Ammon's horn (tissue), 1 donor: ENCODE data around the gene FADS6.
A peak's percentile ranks its signal among the peaks of the same experiment; 100 is the strongest.
"Not testable (repeated sequence)": the region's sequence is repeated elsewhere in the genome, so short reads cannot be mapped to it uniquely, and the experiment has no call there.

Experiments used
- DNase-seq: peaks from one replicate; pipeline ENCODE4 v3.0.0-alpha.2; 2016; ENCODE audit warnings: low spot score

The FADS6 gene

GRCh38 chr17:74888469-74888868 is 5.0 kb downstream of the FADS6 start:
- no peak for DNase-seq

DNA sequence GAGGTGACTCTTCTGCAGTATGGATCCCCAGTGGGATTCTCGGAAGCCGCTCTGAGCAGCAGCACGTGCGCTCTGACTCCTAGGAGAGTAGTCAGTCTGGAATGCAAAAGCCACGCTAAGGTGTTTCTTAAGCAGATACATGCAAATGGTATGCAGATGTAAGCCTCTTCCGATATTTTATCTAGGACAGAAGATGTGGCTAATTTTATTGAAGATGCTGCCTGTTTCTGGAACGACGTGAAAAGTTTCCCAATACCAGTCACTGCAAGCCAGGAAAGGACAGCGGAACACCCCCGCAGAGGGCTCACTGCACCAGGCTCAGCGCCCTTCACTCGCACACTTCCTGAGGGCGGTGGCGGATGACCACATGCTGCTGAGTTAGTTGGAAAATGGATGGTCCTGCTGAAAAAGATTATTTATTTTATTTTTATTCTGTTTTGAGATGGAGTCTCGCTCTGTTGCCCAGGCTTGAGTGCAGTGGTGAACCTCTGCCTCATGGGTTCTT is 10.1 kb downstream of the FADS6 start:
- no peak for DNase-seq

GRCh38 chr17:74882517-74883240 is 10.8 kb downstream of the FADS6 start:
- no peak for DNase-seq

- DNase-seq = no peak
Measured at GRCh38 chr17:74881073-74881472, 12.4 kb downstream of the FADS6 start.

DNA sequence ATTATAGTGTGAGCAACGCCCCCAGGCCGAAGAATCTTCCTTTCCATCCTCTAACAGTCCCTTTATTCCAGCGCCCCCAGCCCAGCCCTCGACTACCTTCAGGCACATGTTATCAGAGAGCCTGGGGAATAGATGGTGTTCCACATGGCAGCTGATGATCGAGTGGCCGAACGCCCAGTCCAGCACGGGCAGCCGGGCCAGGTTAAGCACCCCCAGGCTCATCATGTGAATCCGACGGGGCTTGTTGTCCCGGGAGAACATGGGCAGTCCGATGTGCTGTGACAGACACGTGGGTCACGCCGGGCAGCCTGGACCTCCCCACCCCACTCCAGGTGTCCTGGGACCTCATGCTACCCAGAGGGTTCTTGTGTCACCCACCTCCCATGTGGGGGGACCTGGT is 14.1 kb downstream of the FADS6 start:
- no peak for DNase-seq

DNA sequence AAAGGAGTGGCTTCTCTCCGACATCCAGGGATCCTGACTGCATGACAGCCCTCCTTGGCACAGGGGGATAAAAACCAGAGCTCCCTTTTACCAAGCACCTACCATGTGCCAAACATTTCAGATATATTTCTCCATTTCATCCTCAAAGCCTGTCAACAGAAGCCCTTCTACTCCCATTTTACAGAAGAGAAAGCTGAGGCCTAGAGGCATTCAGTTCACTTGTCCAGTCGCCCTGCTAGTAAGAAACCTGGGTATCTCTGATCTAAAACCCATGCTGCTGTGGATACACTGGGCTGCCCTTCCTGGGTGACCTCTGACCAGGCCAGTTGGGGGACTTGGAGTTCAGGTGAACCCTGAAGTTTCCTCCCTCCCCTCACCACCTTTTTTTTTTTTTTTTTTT is 14.8 kb downstream of the FADS6 start:
- DNase-seq = no peak

- DNase-seq = no peak
Measured at GRCh38 chr17:74877592-74878548, 15.6 kb downstream of the FADS6 start.

GRCh38 chr17:74875977-74876593 is 17.3 kb downstream of the FADS6 start:
- no peak for DNase-seq

DNA sequence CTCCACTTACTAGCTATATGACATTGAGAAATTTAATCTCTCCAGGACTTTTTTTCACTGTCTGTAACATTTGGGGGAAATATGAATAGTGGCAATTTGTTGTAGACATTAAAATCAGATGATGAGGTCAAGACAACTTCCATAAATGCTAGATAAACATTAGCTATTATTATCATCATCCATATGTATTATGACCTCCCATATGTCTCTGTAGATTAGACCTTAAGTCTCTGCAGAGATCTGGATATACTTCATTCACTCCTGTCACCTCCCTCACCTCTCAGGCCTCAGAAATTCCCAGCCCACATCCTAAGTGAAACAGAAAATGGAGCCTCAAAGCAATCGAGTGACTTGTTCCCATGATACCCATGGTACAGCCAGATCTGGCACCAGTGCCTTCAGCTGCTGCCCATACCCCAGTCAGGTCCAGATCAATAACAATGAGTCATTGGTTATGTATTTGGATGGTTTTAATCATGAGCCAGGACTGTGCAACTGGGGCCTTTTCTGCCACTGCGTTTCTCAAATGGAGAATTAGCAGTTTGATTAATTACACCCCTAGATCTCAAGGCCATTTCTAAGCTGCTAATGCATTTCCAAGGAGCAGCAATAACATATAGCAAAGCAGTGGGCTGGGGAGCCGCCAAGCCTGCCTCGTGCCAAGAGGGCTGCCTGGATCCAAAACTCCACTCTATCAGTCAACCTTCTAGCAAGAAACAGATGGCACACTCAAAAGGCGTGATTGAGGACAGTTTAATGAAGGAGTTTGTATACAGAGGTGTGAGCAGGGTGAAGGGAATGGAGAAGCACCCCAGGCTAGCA is 18.1 kb downstream of the FADS6 start:
- no peak for DNase-seq

DNA sequence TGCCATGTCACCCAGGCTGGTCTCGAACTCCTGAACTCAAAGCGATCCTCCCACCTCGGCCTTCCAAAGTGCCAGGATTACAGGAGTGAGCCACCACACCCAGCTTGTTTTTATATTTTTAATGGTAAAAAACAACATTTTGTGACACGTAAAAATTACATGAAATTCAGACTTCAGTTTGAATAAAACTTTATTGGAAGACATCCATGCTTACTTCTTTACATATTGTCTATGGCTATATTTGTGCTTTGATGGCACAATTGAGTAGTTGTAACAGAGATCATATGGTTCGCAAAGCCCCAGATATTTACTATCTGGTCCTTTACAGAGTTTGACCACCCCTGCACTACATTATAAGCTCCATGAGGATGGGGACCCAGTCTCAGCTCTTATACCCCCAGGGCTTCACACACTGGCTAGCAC is 18.8 kb downstream of the FADS6 start:
- DNase-seq = no peak

DNA sequence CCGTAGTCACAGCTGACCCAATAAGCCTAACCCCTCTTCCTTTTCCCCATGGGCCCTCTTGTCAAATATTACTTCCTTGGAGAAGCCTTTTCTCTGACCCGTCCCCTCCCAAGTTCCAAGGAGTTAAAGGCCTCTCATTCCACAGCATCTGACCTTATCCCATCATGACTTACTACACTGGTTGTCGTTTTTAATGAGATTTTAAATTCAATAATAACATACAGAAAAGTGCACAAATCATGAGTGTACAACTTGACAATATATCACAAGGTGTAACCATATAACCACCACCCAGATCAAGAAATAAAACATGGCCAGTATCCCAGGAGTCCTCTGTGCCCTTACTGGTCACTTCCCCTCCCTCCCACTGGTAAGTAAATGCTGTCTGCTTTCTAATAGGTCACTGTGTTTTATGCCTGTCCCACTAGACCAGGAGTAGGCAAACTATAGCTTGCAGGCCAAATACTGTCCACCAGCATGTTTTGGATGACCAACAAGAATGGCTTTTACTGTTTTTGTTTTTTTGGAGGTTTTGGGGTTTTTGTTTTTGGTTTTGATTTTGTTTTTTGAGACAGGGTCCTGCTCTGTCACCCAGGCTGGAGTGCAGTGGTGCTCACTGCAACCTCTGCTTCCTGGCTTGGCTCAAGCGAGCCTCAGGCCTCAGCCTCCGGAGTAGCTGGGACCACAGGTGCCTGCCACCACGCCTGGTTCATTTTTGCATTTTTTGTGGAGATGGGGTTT is 19.4 kb downstream of the FADS6 start:
- DNase-seq = no peak

DNA sequence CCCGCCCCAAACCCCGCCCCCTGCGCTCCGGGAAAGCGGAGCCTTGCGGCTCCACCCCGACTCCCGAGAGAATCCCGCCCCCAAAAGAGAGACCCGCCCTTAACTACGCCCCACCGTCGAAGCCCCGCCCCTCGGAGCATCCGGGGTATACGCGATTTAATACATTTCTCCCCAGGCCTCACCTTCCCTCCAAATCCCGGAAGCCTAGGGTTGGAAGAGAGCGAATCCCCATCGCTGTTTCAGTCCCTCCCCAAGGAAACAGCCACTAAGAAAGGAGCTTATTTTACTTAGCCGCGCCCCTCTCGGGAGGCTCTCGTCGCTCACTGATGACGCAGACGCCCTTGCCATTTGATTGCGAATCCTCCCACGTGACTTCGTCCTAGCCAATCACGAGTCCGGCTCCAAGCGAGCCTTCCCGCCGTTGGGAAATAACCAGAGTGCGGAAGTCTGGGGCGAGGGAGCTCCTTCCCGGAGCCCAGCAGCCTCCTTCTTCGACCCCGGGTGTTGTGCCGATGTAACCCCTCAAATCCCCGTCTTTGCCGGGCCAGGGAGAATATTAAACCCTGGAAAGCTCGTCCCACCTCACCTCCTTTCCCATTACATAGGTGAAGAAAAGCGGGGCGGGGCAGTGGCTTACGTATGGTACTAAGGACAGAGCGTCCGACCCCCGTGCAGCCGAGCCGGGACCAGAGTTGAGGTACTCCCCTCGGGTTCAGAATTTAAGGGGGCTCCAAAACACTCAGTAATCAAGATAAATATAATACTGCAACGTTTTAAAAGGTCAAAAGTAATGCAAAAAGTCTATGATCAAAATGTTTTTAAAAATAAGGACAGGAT is 20.2 kb downstream of the FADS6 start:
- peak; percentile 98 for DNase-seq

- no peak for DNase-seq
Measured at GRCh38 chr17:74872313-74873036, 21.0 kb downstream of the FADS6 start, which contains the start of gene FDXR. FDXR (minus strand) TSS chr17:74872994; CDS start chr17:74872944, 50 bp downstream.

GRCh38 chr17:74871356-74872076 is 21.9 kb downstream of the FADS6 start:
- DNase-seq = no peak

DNA sequence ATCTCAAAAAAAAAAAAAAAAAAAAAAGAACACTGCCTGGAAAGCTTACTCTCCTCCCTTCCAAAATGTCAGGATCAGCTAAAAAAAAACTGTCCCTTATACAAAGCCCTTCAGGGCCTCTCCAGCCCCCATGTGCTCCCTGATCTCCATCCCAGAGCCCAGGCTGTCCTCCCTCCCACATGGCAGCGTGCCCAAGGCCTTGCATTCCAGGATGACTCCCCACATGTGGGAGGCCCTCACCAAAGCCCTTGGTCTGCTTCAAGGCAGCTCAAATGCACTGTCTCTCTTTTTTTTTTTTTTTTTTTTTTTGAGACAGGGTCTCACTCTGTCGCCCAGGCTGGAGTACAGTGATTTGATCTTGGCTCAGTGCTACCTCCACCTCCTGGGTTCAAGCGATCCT is 22.9 kb downstream of the FADS6 start:
- DNase-seq = no peak

GRCh38 chr17:74870028-74870427 is 23.4 kb downstream of the FADS6 start:
- not testable (repeated sequence) for DNase-seq

- DNase-seq = no peak
Measured at GRCh38 chr17:74868908-74869255, 24.6 kb downstream of the FADS6 start.

GRCh38 chr17:74868251-74868907 is 25.1 kb downstream of the FADS6 start:
- no peak for DNase-seq
